ENCODE data around the gene GRB10.

- TF ChIP-seq CTCF (IDR thresholded peaks at IDR 0.05) (no peak), POLR2AphosphoS5 (IDR thresholded peaks at IDR 0.05) (no peak), POLR2A (IDR thresholded peaks at IDR 0.05) (no peak), EP300 (IDR thresholded peaks at IDR 0.05; ENCODE audit: low read depth) (no peak)
These were observed 73.5 kb downstream of the GRB10 start for GRCh38 chr7:50709151-50709550.
